HFFc6 (cell line): Measurements from ENCODE around the gene LYST. TPM values are rescaled to one million over a fixed set of nuclear protein-coding genes. Genes with fewer than 3 reads are reported as not detected.
A peak's percentile ranks its signal among the peaks of the same experiment; 100 is the strongest.
"Not testable (repeated sequence)": the region's sequence is repeated elsewhere in the genome, so short reads cannot be mapped to it uniquely, and the experiment has no call there.

Source experiments
- DNase-seq: peaks from one replicate; pipeline ENCODE4 v3.0.0-alpha.2; 2018
- H3K27ac Mint-ChIP-seq: 2 replicates; pipeline ENCODE4 v1.8.0; 2020; ENCODE audit warnings: mild to moderate bottlenecking, mixed read lengths
- H3K27me3 Mint-ChIP-seq: 2 replicates; pipeline ENCODE4 v1.8.0; 2021; ENCODE audit warnings: mild to moderate bottlenecking, moderate library complexity, mixed read lengths; ENCODE audit not compliant: insufficient read depth
- H3K36me3 Mint-ChIP-seq: 2 replicates; pipeline ENCODE4 v1.8.0; 2021; ENCODE audit warnings: low read depth, mixed read lengths
- H3K4me1 Mint-ChIP-seq: 2 replicates; pipeline ENCODE4 v1.8.0; 2020; ENCODE audit warnings: low read depth, mixed read lengths
- H3K4me3 Mint-ChIP-seq: 2 replicates; pipeline ENCODE4 v1.8.0; 2020; ENCODE audit warnings: mild to moderate bottlenecking, moderate library complexity, mixed read lengths
- H3K9me3 Mint-ChIP-seq: 2 replicates; pipeline ENCODE4 v1.8.0; 2020; ENCODE audit warnings: mild to moderate bottlenecking, mixed read lengths
- CTCF ChIP-seq: fragments of 200-600 bp; sonication (generic); IDR thresholded peaks from 2 replicates; pipeline ENCODE4 v1.5.0; 2021; ENCODE audit warnings: antibody characterized with exemption, mild to moderate bottlenecking
- long read RNA-seq: library from polyadenylated mRNA; unstranded; transcript quantifications from one replicate; pipeline ENCODE4 v2.0.0, GENCODE V29; 2019
- total RNA-seq, 6 experiments: library from RNA; stranded (reverse); fragmentation: NEBNext Ultra II Directional; extraction: Animal tissue kit (Norgen Biotek cat#: 25700); gene quantifications; 2 replicates in 1 of 6; 3 replicates in 5 of 6; pipeline ENCODE4 v1.2.3, GENCODE V29; 2021

LYST gene
- total RNA-seq: 10 to 100 TPM; 13.2 to 18.9 (median 15.4) TPM
- long read RNA-seq, partial matches to known transcripts: 3 of 17 reads
- long read RNA-seq, other reads (novel, unspliced or antisense): 14 of 17 reads

GRCh38 chr1:235866205-235866912 is at the start of gene LYST:
Gene LYST, minus strand, starts transcription at chr1:235866906. Its CDS starts 36,489 bp downstream, at chr1:235830417.
- Mint-ChIP-seq H3K9me3 (no peaks in the 10 kb centered on the region), H3K4me3 (peak within 1 kb of the TSS; percentile 92), H3K36me3 (peaks cover 6% of the 10 kb centered on the region; the same call in 1 of the 2 replicates), H3K4me1 (peaks cover 51% of the 10 kb centered on the region), H3K27ac (peak within 1 kb of the TSS; percentile 92), H3K27me3 (peaks cover 4% of the 10 kb centered on the region; the same call in 1 of the 2 replicates)
- peak; percentile 62 for DNase-seq
- peak; percentile 72 for TF ChIP-seq CTCF

GRCh38 chr1:235915489-235915888 is 48.8 kb upstream of the LYST start:
- not testable (repeated sequence) for H3K4me3 Mint-ChIP-seq, H3K27me3 Mint-ChIP-seq, H3K36me3 Mint-ChIP-seq, H3K9me3 Mint-ChIP-seq, DNase-seq
- Mint-ChIP-seq H3K27ac (peak overlapping the region; percentile 23; the same call in 1 of the 2 replicates), H3K4me1 (peaks cover 95% of the 10 kb centered on the region)

GRCh38 chr1:235913311-235913710 is 46.6 kb upstream of the LYST start:
- no peak for TF ChIP-seq CTCF
- peak overlapping the region; percentile 71 for H3K27ac Mint-ChIP-seq
- peak; percentile 63 for DNase-seq

GRCh38 chr1:235911876-235912275 is 45.2 kb upstream of the LYST start:
- Mint-ChIP-seq H3K27ac (peak overlapping the region; percentile 79), H3K4me1 (peaks cover 91% of the 10 kb centered on the region), H3K9me3 (no peaks in the 10 kb centered on the region), H3K36me3 (no peaks in the 10 kb centered on the region), H3K27me3 (peaks cover 4% of the 10 kb centered on the region; the same call in 1 of the 2 replicates), H3K4me3 (no peak overlapping the region)
- no peak for DNase-seq
- no peak for TF ChIP-seq CTCF

More at GRCh38 chr1:235913311-235913710, 46.6 kb upstream of the LYST start:
- H3K4me1 Mint-ChIP-seq: peaks cover 95% of the 10 kb centered on the region
- H3K36me3 Mint-ChIP-seq: no peaks in the 10 kb centered on the region
- peaks cover 3% of the 10 kb centered on the region; the same call in 1 of the 2 replicates for H3K27me3 Mint-ChIP-seq
- H3K9me3 Mint-ChIP-seq: no peaks in the 10 kb centered on the region
- peak overlapping the region; percentile 37 for H3K4me3 Mint-ChIP-seq

GRCh38 chr1:235911300-235911662 is 44.6 kb upstream of the LYST start:
- H3K9me3 Mint-ChIP-seq: no peaks in the 10 kb centered on the region
- TF ChIP-seq CTCF: no peak
- H3K36me3 Mint-ChIP-seq: no peaks in the 10 kb centered on the region
- no peak for DNase-seq
- H3K27me3 Mint-ChIP-seq: peaks cover 4% of the 10 kb centered on the region; the same call in 1 of the 2 replicates
- H3K27ac Mint-ChIP-seq: peak overlapping the region; percentile 79
- H3K4me1 Mint-ChIP-seq: peaks cover 85% of the 10 kb centered on the region
- no peak overlapping the region for H3K4me3 Mint-ChIP-seq
